K562 (cell line): ENCODE data around the gene ATAD5.

Source experiments
- ARHGAP35 ChIP-seq: fragments of 450-650 bp; IDR thresholded peaks from 2 replicates; pipeline ENCODE4 v1.6.1; 2018; ENCODE audit not compliant: partially characterized antibody
- CTCF ChIP-seq, 3 experiments: IDR thresholded peaks in 2 of 3; conservative IDR thresholded peaks in 1 of 3; 2 replicates each; pipeline ENCODE4 v1.5.1; 2011 to 2012; ENCODE audit warnings: low read length in 3 of 3, mild to moderate bottlenecking in 3 of 3, control low read depth in 2 of 3, improper control_type of control experiment in 1 of 3, inconsistent platforms in 1 of 3, low read depth in 1 of 3, mixed read lengths in 1 of 3, moderate library complexity in 1 of 3; ENCODE audit not compliant: insufficient read depth in 2 of 3
- L3MBTL2 ChIP-seq: fragments of 450-650 bp; IDR thresholded peaks from 2 replicates; pipeline ENCODE4 v1.6.1; 2016; ENCODE audit warnings: mild to moderate bottlenecking, moderate library complexity
- POLR2AphosphoS5 ChIP-seq: IDR thresholded peaks from 2 replicates; pipeline ENCODE4 v1.6.1; 2011; ENCODE audit warnings: mild to moderate bottlenecking, low read depth, low read length, moderate library complexity; ENCODE audit not compliant: control insufficient read depth, insufficient read depth
- PTTG1 ChIP-seq: fragments of 450-650 bp; IDR thresholded peaks from 2 replicates; pipeline ENCODE4 v1.6.1; 2016; ENCODE audit warnings: low read depth, mild to moderate bottlenecking, missing genetic modification characterization, missing compliant biosample characterization
- SP1 ChIP-seq: sonication (generic); formaldehyde crosslinking; IDR thresholded peaks from 2 replicates; pipeline ENCODE4 v1.8.1; 2022; ENCODE audit warnings: mild to moderate bottlenecking, missing genetic modification reagents
- TAF7 ChIP-seq: fragments of 450-650 bp; IDR thresholded peaks from 2 replicates; pipeline ENCODE4 v1.6.1; 2016; ENCODE audit warnings: missing genetic modification characterization, missing compliant biosample characterization
- TEAD2 ChIP-seq: fragments of 450-650 bp; IDR thresholded peaks from 2 replicates; pipeline ENCODE4 v1.6.1; 2016; ENCODE audit warnings: missing genetic modification characterization, control low read depth, missing compliant biosample characterization

GRCh38 chr17:30821871-30822723 lies 9.7 kb upstream of the ATAD5 start:
- TF ChIP-seq ARHGAP35 (no peak), POLR2AphosphoS5 (no peak), TEAD2 (tag) (no peak), PTTG1 (tag) (no peak), SP1 (CRISPR knock-in tag) (no peak), TAF7 (tag) (no peak), CTCF (IDR thresholded peaks at IDR 0.05 in 2 of 3, conservative IDR thresholded peaks at IDR 0.05 in 1 of 3; ENCODE audit: insufficient read depth in 2 of 3, low read depth in 1 of 3, low read length in 3 of 3) (no peak), L3MBTL2 (no peak)
